GM12875 (cell line): Measurements from ENCODE around the gene FASTK.

Source experiments
- H3K4me3 ChIP-seq: one replicate; pipeline ENCODE4 v1.5.1; 2011; ENCODE audit warnings: low read depth, low read length, control low read depth
- CTCF ChIP-seq: IDR thresholded peaks from 2 replicates; pipeline ENCODE4 v1.5.1; 2011; ENCODE audit warnings: low read depth, mild to moderate bottlenecking, control low read depth, inconsistent platforms, low read length, moderate library complexity, borderline replicate concordance; ENCODE audit not compliant: insufficient read depth

The FASTK gene

GRCh38 chr7:151118108-151119054 is 37.8 kb upstream of the FASTK start:
- H3K4me3 ChIP-seq, result no peak overlapping the region
- no peak for TF ChIP-seq CTCF

- no peak for TF ChIP-seq CTCF
- no peak overlapping the region for H3K4me3 ChIP-seq
These were observed 37.0 kb upstream of the FASTK start for GRCh38 chr7:151117565-151117964.

GRCh38 chr7:151116603-151117440 is 36.2 kb upstream of the FASTK start:
- no peak overlapping the region for H3K4me3 ChIP-seq
- no peak for TF ChIP-seq CTCF

GRCh38 chr7:151115836-151116418 is 35.3 kb upstream of the FASTK start:
- H3K4me3 ChIP-seq, result no peak overlapping the region
- no peak for TF ChIP-seq CTCF

GRCh38 chr7:151115121-151115835 is 34.7 kb upstream of the FASTK start:
- H3K4me3 ChIP-seq, result no peak overlapping the region
- no peak for TF ChIP-seq CTCF

GRCh38 chr7:151114151-151115090 is 33.8 kb upstream of the FASTK start:
- no peak for TF ChIP-seq CTCF
- no peak overlapping the region for H3K4me3 ChIP-seq
